HG02870 (cell line): ENCODE measurements around the gene YBX2.
A peak's percentile ranks its signal among the peaks of the same experiment; 100 is the strongest.

ENCODE experiments used
- ATAC-seq: cut with Tn5 transposase; IDR thresholded peaks from one replicate; pipeline ENCODE4 v1.9.1; 2021; ENCODE audit warnings: mild to moderate bottlenecking, moderate library complexity; ENCODE audit not compliant: unreplicated experiment

The YBX2 gene

DNA sequence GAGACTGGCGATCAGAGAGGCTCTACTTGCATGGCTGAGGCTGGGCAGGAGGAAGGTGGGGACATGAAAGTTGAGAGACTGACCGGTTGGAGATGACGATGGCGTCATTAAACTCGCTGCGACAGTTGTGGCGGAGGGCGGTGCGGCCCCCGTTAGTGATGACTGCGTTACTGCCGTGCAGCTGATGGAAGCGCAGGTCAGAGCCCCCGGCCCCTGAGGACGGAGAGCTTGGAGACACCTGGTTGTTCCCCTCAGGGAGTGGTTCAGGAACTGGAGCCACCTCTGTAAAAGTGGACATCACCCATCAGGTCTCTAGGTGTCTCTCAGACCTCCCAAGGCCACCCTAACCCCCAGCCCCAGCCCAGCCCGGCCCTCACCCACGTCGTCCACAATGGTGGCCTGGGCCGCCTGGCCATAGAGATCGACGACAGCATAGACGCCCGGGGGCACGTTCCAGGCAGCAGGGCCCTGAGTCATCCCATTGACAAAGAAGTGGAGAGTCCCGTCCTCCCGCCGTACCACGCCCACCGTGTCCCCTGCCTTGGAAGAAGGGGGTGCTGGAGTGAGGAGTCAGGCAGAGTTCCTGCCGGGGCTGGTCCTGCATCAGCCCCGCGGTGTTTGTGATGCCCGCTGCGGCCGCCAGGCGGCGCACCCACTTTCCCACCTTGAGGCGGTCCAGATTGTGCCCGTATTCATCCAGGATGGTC is 29.4 kb upstream of the YBX2 start:
- no peak for ATAC-seq

DNA sequence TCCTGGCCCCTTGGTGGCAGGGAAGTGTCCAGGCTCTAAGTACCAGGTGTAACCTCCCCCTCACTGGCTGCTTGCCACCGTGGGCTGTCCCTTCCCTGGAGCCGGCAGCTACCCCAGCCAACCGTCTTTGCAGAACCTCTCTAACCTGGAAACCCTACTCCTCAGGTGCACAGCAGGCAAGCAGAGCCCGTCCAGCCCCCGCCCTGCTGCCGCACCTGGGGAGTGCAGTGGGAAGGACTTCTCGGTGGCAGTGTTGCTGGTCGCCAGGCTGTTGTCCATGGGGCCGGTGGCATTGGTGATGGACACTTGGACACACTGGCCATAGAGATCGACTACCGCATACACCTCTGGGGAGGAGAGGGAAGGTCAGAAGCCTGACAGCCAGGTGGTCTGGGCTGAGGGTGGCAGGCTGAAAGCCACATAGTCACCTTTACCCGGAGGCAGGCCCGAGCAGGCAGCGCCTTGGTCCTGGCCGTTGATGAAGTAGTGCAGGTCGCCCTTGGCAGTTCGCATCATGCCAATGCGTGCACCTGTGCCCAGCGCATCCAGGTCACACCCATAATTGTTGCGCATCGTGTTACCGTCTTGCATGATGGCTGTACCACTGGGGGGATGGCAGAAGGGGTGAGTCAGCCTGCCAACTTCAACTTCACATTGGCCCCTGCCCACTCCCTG is 28.2 kb upstream of the YBX2 start:
- no peak for ATAC-seq

DNA sequence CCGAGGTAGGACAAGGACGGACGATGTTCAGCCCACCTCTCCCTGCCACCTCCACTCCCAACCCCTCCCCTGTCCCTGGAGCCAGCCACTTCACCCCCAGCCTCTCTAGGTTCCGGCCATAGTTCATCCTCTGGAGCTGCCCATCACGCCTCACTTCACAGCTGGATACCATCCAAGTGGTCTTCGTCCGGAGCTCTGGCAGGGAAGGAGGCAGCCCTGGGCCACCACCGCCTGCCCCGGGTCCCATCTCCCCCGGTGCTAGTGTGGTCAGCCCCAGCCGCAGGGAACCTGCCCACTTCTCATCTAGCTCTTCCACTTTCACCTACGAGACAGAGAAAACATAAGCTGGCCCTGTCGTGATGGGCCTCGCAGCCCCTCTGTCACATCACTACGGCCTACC is 27.0 kb upstream of the YBX2 start:
- no peak for ATAC-seq

DNA sequence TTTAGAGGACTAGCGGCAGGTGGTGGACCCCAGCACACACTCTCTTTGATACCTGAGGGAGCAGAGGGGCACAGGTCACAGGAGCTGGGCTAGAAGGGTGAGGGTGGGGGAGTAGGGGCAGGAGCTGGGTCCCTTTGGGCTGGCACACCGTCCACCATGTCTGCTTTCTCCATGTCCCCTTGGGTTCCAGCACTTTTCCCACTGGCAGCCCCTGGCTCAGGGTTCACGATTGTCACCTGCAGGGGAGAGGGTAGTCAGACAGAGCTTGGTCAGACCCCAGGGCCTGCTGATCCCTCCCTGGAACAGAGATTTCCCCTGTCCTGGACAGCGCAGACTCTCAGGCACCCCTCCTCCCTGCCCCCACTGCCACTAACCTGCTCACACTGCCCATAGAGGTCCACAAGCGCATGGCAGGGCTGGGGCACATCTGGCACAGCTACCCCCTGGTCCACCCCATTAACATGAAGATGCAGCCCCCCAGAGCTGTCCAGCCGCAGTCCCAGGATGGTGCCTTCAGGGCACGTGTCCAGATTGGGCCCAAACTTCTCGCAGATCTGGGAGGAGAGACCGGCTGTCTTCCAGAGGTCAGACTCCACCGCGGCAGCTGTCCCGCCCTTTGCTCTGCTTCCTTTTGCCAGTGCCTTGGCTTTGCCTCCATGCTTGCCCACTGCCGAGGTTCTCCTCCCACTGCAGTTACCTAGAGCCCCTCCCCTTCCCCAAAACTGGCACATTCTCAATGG is 23.9 kb upstream of the YBX2 start:
- no peak for ATAC-seq

DNA sequence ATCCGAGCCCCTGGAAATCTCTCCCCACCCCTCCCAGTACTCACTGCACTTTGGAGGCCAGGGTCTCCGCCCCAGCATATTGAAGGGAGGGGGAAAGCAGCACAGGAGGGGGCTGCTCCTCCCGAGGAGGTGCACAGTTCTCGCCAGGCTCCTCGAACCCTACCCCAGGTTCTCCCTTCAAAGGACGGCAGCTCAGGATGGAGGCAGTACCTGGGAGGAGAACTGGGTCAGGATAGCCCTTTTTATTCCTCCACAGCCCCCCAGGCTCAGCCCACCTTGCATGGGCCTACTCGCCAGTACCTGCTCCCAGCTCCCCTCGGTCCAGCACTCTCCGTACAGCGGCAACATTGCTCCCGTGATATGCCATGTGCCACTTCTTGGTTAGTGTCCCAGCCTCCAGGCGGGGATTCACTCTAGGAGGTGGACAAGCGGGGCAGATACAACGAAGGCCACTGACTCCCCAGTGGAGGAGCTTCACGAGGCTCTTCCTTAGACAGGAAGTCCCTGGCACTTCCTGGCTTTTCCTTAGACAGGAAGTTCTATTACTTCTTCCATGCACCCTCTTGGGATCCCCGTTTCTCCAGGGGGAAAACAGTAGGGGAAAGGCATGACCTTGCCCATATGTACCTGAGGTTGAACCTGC is 22.8 kb upstream of the YBX2 start:
- ATAC-seq = no peak

DNA sequence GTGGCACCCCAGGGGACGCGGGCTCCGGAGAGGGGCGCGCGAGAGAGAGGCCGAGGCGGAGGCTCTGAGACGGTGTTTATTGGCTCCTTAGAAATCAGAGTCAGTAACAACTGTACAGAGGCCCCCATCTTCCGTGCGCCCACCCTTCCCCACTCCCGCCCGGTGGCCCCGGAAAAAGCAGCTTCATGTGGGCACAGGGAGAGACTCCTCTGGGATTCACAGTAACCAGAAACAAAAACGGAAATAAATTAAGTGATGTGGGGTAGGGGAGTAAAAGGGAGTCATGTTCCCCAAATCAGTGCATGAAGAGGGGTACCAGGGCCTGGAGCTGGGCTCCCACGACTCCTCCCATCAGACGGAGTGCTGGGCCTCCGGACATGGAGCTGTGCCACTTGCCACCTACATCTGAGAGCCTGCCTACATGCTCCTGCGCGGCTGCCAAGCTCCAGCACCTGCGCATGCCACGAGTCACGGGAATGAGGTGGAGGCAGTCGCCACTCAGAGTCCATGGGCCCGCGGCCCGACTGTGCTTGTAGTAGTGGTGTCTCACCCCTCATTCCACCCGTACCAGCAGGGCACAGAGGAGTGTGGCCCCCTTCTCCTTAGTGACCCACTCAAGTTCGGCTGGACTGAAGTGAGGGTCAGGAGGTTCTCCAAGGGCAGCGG is 21.3 kb upstream of the YBX2 start:
- no peak for ATAC-seq

DNA sequence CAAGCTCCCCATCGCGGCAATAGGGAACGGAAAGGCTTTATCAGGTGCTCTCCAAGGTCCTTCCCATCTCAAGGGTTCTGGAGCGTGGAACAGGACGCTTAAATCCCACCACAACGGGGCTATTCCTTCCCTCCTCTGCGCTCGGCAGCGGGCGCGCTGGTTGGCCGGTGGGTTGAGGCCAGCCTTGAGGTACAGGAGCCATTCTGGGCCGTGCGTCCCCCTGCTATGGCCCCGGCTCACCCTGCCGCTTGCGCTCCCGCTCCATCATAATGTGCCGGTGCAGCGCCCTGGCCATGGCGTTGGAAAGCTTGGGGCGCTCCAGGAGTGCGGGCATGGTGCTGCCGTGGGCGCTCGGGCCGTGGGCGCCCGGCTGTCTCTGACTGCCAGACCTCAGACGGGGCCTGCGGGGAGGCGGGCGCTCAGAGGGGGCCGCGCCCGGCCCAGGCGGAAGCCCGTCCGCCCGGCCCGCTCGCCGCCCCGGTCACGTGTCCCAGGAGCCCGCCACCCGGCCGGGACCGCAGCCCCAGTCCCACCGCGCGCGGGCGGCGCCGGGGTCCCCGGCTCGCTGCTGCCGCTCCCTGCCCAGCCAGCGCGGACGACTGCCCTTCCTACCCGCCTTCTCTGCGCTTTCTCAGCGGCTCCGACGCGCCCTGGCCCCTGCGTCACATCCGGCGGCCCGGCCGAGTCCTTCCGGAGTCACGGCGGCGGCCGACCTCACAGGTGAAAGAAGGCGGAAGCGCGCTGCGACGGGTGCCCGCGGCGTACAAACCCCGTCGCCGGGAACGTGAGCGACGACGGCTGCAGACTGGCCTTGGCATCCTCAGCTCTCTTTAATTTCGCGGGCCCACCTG is 20.5 kb upstream of the YBX2 start, which contains the start of gene GPS2:
Gene GPS2 (minus strand): TSS at position 642 of the 851 bp plus-strand sequence. CDS start 308 bp downstream, at position 334.
- ATAC-seq = peak; percentile 71

DNA sequence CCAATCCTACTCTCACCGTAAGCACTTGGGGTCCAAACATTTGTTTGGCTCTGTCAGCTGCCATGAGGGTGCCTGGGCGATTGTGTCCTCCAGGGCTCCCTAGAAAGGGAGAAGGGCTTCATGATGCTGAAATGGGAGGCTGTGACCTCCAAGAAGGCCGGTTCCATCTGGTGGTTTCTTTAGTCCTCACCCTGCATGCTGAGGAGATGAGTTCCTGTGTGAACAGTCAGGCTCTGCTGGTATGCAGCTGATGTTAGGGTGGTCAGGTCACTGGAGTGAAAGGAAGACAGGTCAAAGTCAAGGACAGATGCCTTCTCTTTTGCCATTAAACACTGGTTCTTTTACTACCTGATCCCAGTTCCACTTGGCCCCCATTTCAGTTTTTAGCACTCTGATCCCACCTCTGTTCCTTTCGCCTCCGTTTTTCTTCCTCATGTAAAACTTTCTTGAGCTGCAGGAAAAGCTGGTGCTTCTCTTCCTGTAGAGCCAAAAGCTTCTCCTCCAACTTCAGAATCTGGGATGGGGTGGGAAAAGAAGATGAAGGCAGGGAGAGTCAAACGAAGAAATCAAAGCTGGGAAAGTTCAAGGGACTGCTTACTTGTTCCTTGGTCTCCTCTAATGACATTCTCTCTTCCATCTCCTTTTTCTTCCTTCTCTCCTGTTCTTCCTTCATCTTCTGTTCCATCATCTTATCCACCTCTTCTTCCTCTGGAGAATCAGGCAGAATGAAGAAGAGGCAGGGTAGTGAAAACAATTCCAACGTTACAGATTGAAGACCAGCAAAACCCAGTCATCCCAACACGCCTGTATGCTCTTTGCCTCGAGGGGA is 19.7 kb upstream of the YBX2 start:
- ATAC-seq = no peak

DNA sequence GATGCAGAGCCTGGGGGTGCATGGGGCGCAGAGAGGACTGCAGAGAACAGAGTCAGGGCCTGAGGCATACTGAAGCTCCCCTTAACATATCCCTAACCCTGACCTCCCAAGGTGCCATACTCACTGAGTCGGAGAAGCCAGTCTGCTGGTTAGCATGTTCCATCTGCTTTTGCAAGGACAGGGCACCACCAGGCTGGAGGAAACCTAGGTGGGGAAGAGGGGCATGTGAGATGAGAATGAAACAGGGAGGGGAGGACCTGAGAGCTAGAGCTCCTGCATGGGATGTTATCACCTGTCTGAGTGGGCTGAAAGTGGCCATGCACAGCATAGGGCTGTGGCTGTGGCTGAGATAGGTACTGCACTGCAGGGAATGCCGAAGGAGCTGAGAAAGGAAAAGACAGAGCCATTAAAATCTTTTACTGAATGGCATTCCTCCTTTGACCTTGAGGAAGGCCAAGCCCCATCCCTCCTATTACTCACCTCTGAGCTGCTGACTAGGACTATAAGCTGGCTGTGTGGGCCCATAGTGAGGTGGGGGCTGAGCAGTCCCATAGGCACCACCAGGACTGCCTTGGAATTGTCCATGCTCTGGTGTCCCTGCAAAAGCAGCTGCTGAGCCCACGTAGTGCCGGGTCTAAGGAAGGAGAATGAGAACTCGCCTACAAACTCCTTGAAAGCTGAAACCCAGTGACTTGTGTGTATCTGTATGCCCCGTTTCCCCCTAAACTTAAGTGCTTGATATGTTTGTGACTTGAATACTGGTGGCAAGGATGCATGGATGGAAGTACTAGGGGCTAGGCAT is 18.9 kb upstream of the YBX2 start:
- no peak for ATAC-seq

DNA sequence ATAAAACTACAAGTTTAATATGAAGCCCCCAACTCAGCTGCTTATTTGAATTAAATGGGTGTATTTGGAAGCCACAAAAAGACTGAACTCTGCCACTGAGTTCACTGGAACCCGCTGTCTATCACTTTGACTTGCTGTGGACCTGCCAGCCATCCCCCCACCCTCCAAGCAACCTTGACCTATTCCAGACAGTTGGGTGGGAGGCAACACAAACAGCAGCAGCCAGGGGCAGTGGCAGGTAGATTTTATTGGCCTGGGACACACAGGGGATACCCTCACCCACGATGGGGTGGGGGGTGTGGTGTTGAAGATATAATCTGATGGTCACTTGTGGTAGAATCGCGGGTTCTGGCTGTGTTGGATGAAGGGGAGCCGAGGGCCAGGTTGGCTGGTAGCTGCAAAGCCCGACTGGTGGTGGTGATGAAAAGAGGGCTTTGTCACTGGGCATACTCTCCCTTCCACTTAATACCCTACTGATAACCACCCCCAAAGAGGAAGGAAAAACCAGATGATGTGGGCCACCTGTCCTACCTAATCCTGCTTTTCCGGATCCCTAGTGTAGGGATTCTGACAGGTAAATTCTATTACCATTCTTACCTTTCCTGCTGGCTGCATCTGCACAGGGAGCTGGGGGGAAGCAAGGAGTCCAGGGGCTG is 18.1 kb upstream of the YBX2 start:
- no peak for ATAC-seq

DNA sequence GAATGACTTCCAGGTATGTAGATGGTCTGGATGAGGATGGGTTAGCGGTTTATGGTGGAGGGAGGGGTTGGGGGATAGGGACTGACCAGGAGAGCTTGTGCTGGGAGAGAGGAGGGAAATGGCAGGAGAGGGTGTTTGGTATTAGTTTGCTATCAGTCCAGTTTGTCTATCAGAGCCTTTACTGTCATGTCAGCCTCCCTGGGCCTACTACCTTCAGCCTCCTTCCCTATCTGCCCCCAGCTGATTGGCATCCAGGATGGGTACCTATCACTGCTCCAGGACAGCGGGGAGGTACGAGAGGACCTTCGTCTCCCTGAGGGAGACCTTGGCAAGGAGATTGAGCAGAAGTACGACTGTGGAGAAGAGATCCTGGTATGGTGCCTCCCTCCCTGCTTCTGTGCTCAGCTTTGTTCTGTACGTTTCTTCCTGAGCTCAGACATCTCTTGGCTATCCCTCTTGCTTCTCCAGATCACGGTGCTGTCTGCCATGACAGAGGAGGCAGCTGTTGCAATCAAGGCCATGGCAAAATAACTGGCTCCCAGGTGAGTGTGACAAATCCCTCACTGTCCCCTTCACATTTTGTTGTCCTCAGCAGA is 16.8 kb upstream of the YBX2 start:
- ATAC-seq = no peak

DNA sequence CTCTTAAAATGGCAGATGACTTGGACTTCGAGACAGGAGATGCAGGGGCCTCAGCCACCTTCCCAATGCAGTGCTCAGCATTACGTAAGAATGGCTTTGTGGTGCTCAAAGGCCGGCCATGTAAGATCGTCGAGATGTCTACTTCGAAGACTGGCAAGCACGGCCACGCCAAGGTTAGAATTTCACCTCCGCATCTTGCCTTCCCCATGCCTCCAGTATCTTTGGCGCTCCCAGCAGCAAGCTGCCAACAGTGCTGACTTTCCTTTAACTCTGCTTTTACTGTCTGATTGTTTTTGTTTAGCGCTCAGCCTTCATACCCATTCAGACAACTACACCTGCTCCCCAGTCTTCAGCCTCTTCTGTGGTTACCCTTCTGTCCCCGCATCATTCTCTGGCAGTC is 15.2 kb upstream of the YBX2 start:
- no peak for ATAC-seq

DNA sequence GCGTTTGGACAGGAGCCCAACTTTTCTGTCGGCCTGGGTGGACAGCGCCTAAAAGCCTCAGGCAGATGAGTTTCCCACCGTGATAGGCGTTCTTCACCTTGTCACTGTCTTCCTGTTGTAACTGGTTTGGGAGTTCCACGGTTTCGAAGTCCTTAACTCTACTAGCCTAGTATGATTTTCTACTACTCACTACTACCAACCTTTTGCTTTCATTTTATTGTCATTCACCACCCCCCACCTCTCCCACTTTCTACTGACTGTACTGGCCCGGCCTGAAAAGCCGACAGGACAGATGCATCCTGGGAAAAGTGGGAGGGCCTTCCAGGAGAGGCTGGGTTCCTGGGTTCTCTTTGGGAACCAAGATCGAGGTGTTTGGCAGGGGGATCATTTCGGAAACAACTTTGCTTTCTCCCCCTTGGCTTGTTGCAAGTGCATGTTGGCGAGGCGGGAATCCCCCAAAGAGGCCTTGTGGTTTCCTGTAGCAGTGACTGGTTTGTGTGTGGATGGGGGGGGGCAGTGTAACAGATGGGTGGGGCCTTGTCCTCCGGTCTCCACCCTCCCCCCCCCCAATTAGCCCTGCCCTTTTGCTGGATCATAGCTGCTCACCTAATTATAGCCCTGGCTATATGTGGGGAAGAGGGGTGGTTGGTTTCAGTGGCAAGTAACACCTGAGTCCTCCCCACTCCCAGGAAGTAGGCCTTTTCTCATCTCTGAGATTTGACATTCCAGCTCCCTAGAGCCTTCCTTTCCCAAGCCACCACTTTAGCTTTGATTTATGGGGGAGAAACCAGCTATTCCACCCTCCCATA is 14.4 kb upstream of the YBX2 start:
- no peak for ATAC-seq

DNA sequence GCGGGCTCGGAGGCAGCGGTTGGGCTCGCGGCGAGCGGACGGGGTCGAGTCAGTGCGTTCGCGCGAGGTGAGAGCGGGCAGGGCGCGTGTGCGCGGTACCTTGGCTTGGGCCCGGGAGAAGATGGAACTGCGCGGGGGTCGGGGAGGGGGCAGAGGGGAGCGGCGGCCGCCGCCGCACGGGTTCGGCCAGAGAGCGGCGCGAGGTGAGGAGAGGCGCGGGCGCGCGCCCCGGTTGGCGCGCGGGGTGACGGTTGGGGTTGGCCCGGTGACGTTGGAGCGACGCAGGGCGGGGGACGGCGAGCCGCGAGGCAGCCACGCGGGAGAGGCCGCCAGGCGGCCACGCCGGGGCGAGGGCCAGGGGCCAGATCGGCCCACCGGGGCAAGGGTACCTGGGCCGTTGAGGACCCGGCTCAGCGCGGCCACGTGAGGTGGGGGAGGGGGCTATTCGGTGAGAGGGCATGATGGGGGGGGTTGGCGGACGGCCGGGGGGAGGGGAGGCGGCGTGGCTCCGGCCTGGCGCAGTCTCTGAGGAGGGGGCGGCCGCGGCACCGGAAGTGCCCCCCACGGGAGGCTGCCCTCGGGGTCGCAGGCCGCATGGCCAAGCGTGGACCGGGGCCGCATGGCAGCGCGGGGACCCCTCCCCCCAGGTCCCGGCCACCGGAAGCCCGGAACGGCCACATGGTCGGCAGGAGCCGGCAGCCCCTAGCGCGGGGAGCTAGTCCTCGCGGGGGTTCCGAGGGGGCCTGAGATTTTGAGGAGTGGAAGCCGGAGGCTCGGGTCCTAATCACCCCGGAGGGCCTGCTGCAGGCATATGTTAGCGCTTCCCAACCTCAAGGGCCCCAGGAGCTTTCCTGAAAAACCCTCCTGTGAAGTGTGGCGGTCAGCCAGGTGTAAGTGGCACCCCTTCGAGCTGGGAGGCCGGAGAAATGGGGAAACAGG is 13.5 kb upstream of the YBX2 start:
- no peak for ATAC-seq

DNA sequence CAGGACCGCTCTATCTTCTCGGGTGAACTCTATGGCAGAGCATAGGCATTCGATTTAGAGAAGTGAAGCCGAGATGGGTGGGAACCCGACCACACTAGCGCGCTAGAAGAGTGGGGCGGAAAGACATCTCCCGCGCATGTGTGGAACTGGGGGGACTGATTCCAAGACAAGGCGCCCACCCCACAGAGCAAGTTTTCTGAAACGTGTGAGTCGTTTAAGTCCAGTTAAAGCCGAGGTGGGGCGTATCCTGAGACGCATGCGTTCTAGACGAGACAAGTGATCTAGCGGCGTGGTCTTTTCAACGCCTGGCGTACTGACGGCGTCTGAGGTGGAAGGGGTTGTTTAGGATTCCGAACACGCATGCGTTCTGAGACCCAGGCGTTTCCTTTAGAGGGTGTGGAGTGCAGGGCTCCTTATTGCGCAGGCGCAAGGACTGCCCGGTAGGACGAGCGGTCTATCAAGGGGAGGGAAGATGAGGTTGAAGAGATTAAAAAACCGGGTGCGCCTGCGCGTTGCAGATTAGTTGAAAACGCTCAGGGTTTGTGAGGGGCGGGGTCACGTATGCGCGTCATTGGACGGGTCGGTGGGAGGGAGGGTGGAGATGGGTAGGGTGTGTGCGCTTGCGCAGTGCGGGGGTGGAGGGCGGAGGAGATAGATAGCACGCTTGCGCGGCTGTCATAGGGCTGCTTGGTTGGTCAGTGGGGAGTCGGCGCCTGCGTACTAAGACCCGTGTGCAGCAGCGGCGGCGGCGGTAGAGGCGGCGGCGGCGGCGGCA is 12.7 kb upstream of the YBX2 start, which contains the start of gene EIF5A:
Gene EIF5A (plus strand): TSS at position 718 of the 775 bp plus-strand sequence. CDS start 2,008 bp downstream, outside the sequence.
- peak; percentile 68 for ATAC-seq
